Hypothalamus (tissue), 51 donors: ENCODE results near the gene TEX54.
A peak's percentile ranks its signal among the peaks of the same experiment; 100 is the strongest.
"Not testable (repeated sequence)": the region's sequence is repeated elsewhere in the genome, so short reads cannot be mapped to it uniquely, and the experiment has no call there.

Experiments used
- DNase-seq, 51 donors: peaks; one replicate each; lab custom pipeline; 2025; lab: John Stamatoyannopoulos, UW

The TEX54 gene

GRCh38 chr11:62832336-62833234 lies at the start of gene TEX54:
Gene TEX54, minus strand, starts transcription at chr11:62832841.
- DNase-seq = peak in 11 of 51 donors; percentile 21 to 73 (median 37)

GRCh38 chr11:62882431-62882749 lies 49.7 kb upstream of the TEX54 start:
- no peak for DNase-seq

- peak in 49 of 51 donors; percentile 59 to 96 (median 83) for DNase-seq
Measured at GRCh38 chr11:62881579-62882430, 49.2 kb upstream of the TEX54 start.

GRCh38 chr11:62880803-62881578 lies 48.4 kb upstream of the TEX54 start, which contains the start of gene SLC3A2:
Gene SLC3A2, plus strand, starts transcription at chr11:62880896. Its CDS starts 128 bp downstream, at chr11:62881024.
- DNase-seq = peak; percentile 59 to 96 (median 84)

- peak in 13 of 51 donors; percentile 35 to 85 (median 67) for DNase-seq
Measured at GRCh38 chr11:62880231-62880802, 47.7 kb upstream of the TEX54 start.

GRCh38 chr11:62879235-62879978 lies 46.8 kb upstream of the TEX54 start:
- DNase-seq = peak in 28 of 51 donors; percentile 10 to 78 (median 42)

GRCh38 chr11:62876712-62877111 lies 44.1 kb upstream of the TEX54 start:
- no peak for DNase-seq

- no peak for DNase-seq
Measured at GRCh38 chr11:62875698-62876478, 43.2 kb upstream of the TEX54 start.

GRCh38 chr11:62874851-62875250 lies 42.2 kb upstream of the TEX54 start:
- DNase-seq = no peak

GRCh38 chr11:62865635-62866034 lies 33.0 kb upstream of the TEX54 start:
- DNase-seq = no peak

- peak in 1 of 51 donors; percentile 17 for DNase-seq
Measured at GRCh38 chr11:62863687-62864335, 31.2 kb upstream of the TEX54 start.

- not testable (repeated sequence) for DNase-seq
Measured at GRCh38 chr11:62861564-62862192, 29.0 kb upstream of the TEX54 start.

- no peak for DNase-seq
Measured at GRCh38 chr11:62860835-62861563, 28.4 kb upstream of the TEX54 start.

GRCh38 chr11:62859281-62859703 lies 26.7 kb upstream of the TEX54 start:
- DNase-seq = not testable (repeated sequence)

GRCh38 chr11:62858201-62858600 lies 25.6 kb upstream of the TEX54 start:
- DNase-seq = no peak

GRCh38 chr11:62857541-62857982 lies 24.9 kb upstream of the TEX54 start:
- no peak for DNase-seq
